ENCODE measurements around the gene STX11.

DNA sequence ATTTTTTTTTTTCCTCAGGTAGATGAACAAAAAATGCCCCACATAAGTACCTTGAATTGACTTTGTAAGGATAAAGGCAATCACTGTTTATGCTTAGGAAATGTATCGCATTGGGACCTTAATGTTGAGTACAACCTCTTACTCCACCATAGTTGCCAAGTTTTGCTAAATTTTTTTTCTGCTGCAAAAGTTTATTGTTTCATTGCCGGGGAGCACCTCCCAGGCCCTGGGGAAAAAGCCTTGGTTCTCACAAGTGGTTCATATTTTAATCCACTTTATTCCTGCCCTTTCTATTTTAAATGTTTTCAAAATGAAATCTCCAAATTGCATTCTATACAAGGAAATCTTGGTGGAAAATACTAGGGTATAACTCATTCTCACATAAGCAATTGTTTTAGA, 82.5 kb downstream of the STX11 start:
- TF ChIP-seq, protein P1, sequence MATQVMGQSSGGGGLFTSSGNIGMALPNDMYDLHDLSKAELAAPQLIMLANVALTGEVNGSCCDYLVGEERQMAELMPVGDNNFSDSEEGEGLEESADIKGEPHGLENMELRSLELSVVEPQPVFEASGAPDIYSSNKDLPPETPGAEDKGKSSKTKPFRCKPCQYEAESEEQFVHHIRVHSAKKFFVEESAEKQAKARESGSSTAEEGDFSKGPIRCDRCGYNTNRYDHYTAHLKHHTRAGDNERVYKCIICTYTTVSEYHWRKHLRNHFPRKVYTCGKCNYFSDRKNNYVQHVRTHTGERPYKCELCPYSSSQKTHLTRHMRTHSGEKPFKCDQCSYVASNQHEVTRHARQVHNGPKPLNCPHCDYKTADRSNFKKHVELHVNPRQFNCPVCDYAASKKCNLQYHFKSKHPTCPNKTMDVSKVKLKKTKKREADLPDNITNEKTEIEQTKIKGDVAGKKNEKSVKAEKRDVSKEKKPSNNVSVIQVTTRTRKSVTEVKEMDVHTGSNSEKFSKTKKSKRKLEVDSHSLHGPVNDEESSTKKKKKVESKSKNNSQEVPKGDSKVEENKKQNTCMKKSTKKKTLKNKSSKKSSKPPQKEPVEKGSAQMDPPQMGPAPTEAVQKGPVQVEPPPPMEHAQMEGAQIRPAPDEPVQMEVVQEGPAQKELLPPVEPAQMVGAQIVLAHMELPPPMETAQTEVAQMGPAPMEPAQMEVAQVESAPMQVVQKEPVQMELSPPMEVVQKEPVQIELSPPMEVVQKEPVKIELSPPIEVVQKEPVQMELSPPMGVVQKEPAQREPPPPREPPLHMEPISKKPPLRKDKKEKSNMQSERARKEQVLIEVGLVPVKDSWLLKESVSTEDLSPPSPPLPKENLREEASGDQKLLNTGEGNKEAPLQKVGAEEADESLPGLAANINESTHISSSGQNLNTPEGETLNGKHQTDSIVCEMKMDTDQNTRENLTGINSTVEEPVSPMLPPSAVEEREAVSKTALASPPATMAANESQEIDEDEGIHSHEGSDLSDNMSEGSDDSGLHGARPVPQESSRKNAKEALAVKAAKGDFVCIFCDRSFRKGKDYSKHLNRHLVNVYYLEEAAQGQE (IDR thresholded peaks at IDR 0.05; ENCODE audit: borderline replicate concordance), result no peak
- TF ChIP-seq, protein P2, sequence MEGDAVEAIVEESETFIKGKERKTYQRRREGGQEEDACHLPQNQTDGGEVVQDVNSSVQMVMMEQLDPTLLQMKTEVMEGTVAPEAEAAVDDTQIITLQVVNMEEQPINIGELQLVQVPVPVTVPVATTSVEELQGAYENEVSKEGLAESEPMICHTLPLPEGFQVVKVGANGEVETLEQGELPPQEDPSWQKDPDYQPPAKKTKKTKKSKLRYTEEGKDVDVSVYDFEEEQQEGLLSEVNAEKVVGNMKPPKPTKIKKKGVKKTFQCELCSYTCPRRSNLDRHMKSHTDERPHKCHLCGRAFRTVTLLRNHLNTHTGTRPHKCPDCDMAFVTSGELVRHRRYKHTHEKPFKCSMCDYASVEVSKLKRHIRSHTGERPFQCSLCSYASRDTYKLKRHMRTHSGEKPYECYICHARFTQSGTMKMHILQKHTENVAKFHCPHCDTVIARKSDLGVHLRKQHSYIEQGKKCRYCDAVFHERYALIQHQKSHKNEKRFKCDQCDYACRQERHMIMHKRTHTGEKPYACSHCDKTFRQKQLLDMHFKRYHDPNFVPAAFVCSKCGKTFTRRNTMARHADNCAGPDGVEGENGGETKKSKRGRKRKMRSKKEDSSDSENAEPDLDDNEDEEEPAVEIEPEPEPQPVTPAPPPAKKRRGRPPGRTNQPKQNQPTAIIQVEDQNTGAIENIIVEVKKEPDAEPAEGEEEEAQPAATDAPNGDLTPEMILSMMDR (IDR thresholded peaks at IDR 0.05; ENCODE audit: poor library complexity, severe bottlenecking), result no peak
- TF ChIP-seq EP300 (conservative IDR thresholded peaks at IDR 0.05; ENCODE audit: poor library complexity, severe bottlenecking) (no peak), EZH2 (IDR thresholded peaks at IDR 0.05; ENCODE audit: borderline replicate concordance, insufficient read depth, low read length, poor library complexity, severe bottlenecking) (no peak), POLR2AphosphoS5 (IDR thresholded peaks at IDR 0.05) (no peak), MXI1 (conservative IDR thresholded peaks at IDR 0.05; ENCODE audit: poor library complexity, severe bottlenecking) (no peak)

Data from neural cell (in vitro differentiated cells).